Posterior cingulate gyrus (tissue), 11 donors: ENCODE results near the gene CD8A.
"Not testable (repeated sequence)": the region's sequence is repeated elsewhere in the genome, so short reads cannot be mapped to it uniquely, and the experiment has no call there.

Experiments used
- DNase-seq, 10 donors: peaks; one replicate each; pipeline versions ENCODE4 v3.0.0 to v3.0.0-alpha.2; 2020 to 2021; ENCODE audit warnings: mixed read lengths in 3 of 10
- intact Hi-C: fragments of 100-400 bp; cut with DNase I; formaldehyde crosslinking; loops from one replicate; pipeline ENCODE4 v1.15.1; 2023

The CD8A gene

GRCh38 chr2:86741889-86742498 is 48.7 kb downstream of the CD8A start:
- not testable (repeated sequence) for DNase-seq

GRCh38 chr2:86739889-86740288 is 50.8 kb downstream of the CD8A start:
- DNase-seq, intact Hi-C loops: not testable (repeated sequence)

More at GRCh38 chr2:86741889-86742498, 48.7 kb downstream of the CD8A start:
- intact Hi-C loops: not testable (repeated sequence)

DNA sequence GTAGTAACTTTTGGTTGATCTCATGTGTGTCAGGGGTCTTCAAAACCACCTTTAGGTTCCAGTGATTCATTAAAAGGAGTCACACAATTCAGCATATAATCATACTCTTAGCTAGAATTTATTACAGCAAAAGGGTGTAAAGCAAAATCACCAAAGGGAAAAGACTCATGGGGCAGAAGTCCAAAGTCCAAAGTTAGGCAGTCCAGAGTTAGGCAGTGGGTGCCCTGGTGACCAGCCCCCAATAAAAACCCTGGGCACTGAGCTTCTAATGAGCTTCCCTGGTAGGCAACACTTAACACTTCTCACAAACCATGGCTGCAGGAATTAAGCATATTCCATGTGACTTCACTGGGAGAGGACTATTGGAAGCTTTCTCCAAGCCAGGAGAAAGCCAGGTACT is 51.2 kb downstream of the CD8A start:
- intact Hi-C loops, DNase-seq: not testable (repeated sequence)

DNA sequence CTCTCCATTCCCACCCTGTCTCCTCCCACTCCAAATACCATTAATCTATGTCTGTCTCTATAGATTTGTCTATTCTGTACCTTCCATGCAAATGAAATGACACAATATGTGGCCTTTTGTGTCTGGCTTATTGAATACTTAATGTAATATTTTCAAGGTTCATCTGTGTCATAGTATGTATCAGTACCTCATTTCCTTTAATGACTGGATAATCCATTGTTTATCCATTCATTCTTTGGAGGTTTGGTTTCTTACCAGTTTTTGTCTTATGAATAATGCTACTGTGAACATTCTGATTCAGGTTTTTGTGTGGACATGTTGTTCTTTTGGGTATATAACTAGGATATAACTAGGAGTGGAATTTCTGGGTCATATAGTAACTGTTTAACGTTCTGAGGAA is 55.8 kb downstream of the CD8A start:
- DNase-seq, intact Hi-C loops: not testable (repeated sequence)
